Neuron (in vitro differentiated cells): Measurements from ENCODE around the gene NUDT8.
"Not testable (repeated sequence)": the region's sequence is repeated elsewhere in the genome, so short reads cannot be mapped to it uniquely, and the experiment has no call there.

ENCODE experiments used
- H2AFZ ChIP-seq: one replicate; pipeline ENCODE4 v1.6.1; 2013; ENCODE audit warnings: low read depth, mild to moderate bottlenecking, inconsistent platforms, low read length, moderate library complexity
- H3K27me3 ChIP-seq: one replicate; pipeline ENCODE4 v1.6.1; 2013; ENCODE audit warnings: low read length; ENCODE audit not compliant: insufficient read depth
- H3K36me3 ChIP-seq: one replicate; pipeline ENCODE4 v1.6.1; 2013; ENCODE audit warnings: low read length; ENCODE audit not compliant: insufficient read depth
- H3K4me1 ChIP-seq: one replicate; pipeline ENCODE4 v1.6.1; 2013; ENCODE audit warnings: low read length; ENCODE audit not compliant: insufficient read depth
- H3K4me3 ChIP-seq: 2 replicates; pipeline ENCODE4 v1.5.1; 2013; ENCODE audit warnings: mild to moderate bottlenecking, low read length, moderate library complexity
- H3K9me3 ChIP-seq: one replicate; pipeline ENCODE4 v1.6.1; 2013; ENCODE audit warnings: low read length

Gene NUDT8

DNA sequence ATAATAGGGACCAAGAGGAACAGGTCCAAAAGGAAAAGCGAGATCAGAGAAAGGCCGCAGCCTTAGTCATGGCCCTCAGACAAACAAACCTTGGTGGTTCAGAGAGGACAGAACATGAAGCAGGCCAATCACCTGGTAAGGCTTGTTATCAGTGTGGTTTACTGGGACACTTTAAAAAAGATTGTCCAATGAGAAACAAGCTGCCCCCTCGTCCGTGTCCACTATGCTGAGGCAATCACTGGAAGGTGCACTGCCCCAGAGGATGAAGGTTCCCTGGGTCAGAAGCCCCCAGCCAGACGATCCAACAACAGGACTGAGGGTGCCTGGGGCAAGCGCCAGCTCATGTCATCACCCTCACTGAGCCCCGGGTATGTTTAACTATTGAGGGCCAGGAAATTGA, 6.8 kb downstream of the NUDT8 start:
- not testable (repeated sequence) for H3K27me3 ChIP-seq, H3K36me3 ChIP-seq, H3K4me3 ChIP-seq, H2AFZ ChIP-seq, H3K9me3 ChIP-seq, H3K4me1 ChIP-seq

DNA sequence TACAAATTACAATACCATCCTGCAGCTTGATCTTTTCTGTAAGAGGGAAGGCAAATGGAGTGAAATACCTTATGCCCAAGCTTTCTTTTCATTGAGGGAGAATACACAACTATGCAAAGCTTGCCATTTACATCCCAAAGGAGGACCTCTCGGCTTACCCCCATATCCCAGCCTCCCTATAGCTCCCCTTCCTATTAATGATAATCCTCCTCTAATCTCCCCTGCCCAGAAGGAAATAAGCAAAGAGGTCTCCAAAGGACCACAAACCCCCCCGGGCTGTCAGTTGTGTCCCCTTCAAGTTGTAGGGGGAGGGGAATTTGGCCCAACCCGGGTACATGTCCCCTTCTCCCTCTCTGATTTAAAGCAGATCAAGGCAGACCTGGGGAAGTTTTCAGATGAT, 7.8 kb downstream of the NUDT8 start:
- H3K9me3 ChIP-seq, H3K36me3 ChIP-seq, H3K27me3 ChIP-seq, H2AFZ ChIP-seq, H3K4me3 ChIP-seq, H3K4me1 ChIP-seq: not testable (repeated sequence)

DNA sequence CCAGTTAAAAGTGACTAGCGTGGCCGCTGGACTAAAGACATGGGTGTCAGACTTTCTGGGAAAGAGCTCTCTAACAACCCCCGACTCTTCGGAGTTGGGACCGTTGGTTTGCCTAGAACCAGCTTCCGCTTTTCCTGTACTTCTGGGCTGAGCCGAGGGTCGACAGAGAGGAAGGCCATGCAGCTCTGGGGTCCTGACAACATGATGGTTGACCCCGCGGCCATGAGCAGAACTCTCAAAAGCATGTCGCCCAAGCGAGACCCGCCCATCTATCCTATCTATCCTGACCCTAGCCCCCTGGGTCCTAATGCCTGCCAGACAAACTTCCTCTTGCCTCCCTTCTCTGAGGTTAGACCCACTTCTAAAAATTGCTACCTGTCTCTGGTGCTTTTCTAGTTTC, 9.1 kb downstream of the NUDT8 start:
- not testable (repeated sequence) for H3K36me3 ChIP-seq, H3K27me3 ChIP-seq, H3K9me3 ChIP-seq, H3K4me1 ChIP-seq
- peak overlapping the region; percentile 88 for H2AFZ ChIP-seq
- peak overlapping the region; percentile 55 for H3K4me3 ChIP-seq

DNA sequence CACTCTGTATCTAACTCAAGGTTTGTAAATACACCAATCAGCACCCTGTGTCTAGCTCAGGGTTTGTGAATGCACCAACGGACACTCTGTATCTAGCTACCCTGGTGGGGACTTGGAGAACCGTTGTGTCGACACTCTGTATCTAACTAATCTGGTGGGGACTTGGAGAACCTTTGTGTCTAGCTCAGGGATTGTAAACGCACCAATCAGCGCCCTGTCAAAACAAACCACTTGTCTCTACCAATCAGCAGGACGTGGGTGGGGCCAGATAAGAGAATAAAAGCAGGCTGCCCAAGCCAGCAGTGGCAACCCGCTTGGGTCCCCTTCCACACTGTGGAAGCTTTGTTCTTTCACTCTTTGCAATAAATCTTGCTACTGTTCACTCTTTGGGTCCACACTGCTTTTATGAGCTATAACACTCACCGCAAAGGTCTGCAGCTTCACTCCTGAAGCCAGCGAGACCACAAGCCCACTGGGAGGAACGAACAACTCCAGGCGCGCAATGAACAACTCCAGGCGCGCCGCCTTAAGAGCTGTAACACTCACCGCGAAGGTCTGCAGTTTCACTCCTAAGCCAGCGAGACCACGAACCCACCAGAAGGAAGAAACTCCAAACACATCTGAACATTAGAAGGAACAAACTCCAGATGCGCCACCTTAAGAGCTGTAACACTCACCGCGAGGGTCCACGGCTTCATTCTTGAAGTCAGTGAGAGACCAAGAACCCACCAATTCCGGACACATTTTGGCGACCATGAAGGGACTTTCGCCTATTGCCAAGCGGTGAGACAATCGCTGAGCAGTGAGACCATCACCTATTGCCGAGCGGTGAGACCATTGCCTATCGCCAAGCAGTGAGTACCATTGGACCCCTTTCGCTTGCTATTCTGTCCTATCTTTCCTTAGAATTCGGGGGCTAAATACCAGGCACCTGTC, 9.8 kb downstream of the NUDT8 start:
- not testable (repeated sequence) for H3K36me3 ChIP-seq, H3K4me1 ChIP-seq, H3K9me3 ChIP-seq, H3K27me3 ChIP-seq
- Histone ChIP-seq H3K4me3 (peak overlapping the region; percentile 55), H2AFZ (peak overlapping the region; percentile 88)

DNA sequence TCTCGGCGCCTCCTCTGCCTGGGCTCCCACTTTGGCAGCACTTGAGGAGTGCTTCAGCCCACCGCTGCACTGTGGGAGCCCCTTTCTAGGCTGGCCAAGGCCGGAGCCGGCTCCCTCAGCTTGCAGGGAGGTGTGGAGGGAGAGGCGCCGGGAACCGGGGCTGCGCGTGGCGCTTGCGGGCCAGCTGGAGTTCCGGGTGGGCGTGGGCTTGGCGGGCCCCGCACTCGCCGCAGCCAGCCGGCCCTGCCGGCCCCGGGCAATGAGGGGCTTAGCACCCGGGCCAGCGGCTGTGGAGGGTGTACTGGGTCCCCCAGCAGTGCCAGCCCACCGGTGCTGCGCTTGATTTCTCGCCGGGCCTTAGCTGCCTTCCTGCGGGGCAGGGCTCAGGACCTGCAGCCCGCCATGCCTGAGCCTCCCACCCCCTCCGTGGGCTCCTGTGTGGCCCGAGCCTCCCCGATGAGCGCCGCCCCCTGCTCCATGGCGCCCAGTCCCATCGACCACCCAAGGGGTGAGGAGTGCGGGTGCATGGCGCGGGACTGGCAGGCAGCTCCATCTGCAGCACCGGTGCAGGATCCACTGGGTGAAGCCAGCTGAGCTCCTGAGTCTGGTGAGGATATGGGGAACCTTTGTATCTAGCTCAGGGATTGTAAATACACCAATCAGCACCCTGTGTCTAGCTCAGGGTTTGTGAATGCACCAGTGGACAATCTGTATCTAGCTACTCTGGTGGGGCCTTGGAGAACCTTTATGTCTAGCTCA, 10.7 kb downstream of the NUDT8 start:
- H3K4me3 ChIP-seq, H3K4me1 ChIP-seq, H2AFZ ChIP-seq, H3K27me3 ChIP-seq, H3K36me3 ChIP-seq, H3K9me3 ChIP-seq: not testable (repeated sequence)

DNA sequence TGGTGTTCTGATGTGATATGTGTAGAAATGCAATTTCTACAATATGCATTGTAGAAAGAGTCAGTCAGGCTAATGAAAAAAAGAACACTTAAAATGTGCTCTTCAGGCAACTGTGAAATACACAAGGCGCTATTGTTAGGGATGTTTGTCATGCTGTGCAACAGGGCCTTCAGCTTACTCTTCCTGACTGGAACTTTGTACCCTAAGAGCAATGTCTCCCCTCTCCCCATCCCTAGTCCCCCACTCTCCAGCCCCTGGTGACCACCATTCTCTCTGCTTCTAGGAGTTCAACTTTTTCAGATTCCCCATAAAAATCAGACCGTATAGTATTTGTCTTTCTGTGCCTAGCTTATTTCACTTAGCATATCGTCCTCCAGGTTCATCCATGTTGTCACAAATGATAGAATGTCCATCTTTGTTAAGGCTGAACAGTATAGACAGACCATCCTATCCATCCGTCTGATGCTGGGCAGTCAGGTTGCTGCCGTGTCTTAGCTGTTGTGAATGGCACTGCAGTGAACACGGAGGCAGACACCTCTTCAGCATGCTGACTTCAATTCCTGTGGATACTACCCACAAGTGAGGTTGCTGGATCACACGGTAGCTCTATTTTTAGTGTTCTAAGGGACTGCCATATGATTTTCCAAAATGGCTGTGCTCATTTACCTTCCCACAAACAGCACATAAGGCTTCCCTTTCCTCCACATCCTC, 12.3 kb downstream of the NUDT8 start:
- H2AFZ ChIP-seq = no peak overlapping the region
- H3K9me3 ChIP-seq = no peaks in the 10 kb centered on the region
- no peaks in the 10 kb centered on the region for H3K27me3 ChIP-seq
- no peak overlapping the region for H3K4me3 ChIP-seq
- no peaks in the 10 kb centered on the region for H3K4me1 ChIP-seq
- H3K36me3 ChIP-seq = peaks cover 1% of the 10 kb centered on the region

DNA sequence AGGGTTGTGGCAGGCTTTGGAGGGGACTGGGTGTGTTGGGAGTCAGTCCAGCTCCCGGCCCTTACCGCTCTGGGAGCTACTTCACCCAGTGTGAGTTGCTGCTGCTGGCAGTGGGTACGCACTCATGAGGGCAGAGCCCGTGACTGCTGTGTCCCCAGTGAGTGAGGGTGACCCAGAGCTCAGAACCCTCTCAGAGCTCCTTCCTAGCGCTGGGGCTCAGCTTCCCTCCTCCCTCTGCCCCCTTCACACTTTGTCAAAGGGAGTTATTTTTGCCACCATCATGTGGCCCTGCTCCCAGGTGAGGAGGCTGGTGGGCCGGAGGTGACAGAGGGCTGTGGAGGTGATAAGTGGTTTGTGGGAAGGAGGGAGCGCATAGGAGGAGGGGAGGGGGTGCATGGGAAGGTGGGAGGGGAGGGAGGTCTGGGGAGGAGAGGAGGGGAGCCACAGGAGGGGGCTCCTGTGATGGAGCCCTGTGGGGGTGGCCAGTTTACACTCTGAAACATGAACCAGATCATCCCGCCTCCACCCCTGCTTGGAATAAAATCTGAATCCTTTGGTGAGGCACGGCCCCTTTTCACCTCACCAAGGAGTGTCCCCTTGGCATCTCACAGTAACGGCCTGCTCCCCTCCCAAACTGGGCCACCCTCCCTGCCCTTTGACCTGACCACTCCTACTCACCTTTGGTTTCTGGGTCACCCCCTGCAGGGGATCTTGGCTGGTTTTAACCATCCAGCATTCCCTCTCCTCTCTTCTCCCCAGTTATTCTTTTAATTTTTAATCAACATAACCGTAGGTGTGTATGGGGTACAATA, 13.1 kb downstream of the NUDT8 start:
- Histone ChIP-seq H3K27me3 (no peaks in the 10 kb centered on the region), H3K4me1 (no peaks in the 10 kb centered on the region), H3K36me3 (peaks cover 8% of the 10 kb centered on the region), H2AFZ (no peak overlapping the region), H3K4me3 (no peak overlapping the region), H3K9me3 (no peaks in the 10 kb centered on the region)

DNA sequence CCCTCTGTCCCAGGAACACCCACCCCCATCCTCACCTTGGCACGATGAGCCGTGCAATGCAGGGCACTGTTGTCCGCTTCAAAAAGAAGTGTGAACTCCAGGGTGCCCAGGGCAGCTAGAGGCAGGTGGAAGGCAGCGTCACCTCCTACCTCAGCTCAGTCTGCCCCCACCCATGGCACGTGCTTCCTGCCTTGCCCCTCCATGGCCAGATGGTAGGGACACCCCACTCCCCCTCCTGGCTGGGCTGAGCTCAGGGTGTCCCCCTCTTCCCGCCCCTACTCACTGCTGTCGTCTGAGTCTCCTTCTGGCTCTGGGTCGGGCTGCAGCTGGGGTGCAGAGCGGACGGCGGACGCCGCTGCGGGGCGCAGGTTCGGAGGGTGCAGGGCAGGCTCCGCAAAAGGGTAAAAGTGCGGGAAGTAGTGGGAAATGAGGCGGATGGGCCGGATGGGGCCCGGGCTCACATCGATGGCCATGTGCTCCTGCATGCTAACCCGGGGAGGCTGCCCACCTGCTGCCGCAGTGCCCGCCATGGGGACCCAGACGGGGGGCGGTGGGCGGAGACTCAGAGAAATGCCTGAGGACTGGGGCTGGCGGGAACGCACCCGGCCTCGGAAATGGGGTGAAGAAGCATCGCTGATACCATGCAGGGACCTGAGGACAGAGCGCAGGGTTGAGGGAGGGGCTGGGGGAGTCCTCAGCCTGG, 13.9 kb downstream of the NUDT8 start:
- H3K4me1 ChIP-seq = no peaks in the 10 kb centered on the region
- H2AFZ ChIP-seq = no peak overlapping the region
- no peaks in the 10 kb centered on the region for H3K9me3 ChIP-seq
- H3K27me3 ChIP-seq = no peaks in the 10 kb centered on the region
- H3K36me3 ChIP-seq = peaks cover 13% of the 10 kb centered on the region
- H3K4me3 ChIP-seq = no peak overlapping the region

DNA sequence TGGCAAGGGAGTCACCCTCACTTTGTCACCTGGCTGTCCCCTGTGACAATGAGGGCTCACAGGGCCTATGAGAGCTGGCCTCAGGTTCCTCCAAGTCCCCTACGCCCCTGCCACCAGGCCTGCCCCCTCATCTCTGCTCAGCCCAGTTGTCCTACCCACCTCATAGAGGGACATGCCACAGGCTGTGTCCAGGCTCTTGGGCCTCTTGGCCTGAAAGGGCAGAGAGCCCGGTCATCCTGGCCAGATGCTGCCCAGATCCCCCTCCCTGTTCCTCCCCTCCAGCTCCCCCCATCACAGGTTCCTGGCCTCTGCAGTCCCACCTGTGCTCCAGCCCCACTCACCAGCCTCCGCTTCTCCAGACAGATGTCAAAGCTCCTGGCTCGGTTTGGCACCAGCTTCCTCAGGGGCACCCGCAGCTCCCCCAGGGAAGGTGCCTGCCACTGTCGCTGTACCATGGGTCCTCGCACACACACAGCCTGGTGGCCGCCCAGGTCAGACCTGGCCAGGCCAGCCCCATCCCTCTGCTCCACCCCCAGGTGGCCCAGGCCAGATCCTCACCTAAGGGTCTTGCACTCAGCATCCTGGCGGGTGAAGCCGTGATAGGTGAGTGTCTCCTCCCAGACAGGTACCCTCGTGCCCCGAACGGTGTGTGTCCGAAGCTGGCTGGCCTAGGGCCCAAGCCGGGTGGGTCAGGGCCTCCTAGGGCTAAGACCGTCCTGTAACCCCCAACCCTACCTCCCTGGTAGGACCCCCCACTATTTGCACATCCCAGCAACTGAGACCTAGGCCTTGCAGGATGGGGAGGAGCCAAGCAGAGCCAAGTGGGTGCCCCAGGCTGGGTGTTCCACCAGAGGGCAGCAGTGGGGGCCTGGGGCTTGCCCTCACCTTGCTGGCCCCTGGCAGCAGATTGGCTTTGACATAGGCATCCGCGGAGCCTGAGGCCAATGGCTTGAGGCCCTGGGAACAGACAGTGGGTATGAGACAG, 14.7 kb downstream of the NUDT8 start:
- H3K36me3 ChIP-seq = peaks cover 20% of the 10 kb centered on the region
- no peak overlapping the region for H2AFZ ChIP-seq
- no peaks in the 10 kb centered on the region for H3K9me3 ChIP-seq
- H3K27me3 ChIP-seq = no peaks in the 10 kb centered on the region
- no peaks in the 10 kb centered on the region for H3K4me1 ChIP-seq
- no peak overlapping the region for H3K4me3 ChIP-seq

DNA sequence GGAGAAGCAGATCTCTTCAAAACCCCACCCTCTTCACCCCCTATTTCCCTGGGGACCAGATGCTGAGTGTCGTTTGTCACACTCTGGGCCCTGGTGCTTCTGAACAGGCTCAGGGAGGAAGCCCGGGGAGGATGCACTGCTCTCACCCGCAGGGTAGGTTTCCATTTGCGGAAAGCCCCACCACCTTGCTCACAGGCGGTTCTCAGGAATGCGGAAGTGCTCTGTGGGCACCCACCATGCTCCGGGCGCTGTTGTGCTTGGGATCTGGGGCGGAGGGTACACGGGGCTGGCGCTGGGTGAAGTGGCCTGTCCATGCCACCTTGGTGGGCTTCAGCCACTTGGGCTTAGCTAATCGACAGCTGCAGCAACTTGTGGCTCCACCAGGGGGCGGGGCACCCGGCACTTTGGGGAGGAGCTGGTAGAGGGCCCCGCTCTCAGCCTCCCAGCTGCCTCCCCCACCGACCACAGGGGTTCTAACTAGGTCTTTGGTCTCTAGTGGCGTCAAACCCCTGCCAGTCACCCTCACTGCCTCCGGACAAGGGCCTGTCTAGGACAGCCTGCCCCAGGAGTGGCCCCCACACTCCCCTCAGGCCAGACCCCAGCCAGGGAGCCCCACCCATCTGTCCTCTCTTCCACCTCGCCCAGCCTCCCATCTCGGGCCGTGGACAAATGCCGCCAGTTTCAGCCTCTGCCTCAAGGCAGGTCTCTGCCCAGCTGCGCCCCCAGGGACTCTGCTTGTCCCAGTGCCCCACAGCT, 15.6 kb downstream of the NUDT8 start:
- H3K4me1 ChIP-seq = no peaks in the 10 kb centered on the region
- no peak overlapping the region for H2AFZ ChIP-seq
- no peak overlapping the region for H3K4me3 ChIP-seq
- no peaks in the 10 kb centered on the region for H3K9me3 ChIP-seq
- H3K27me3 ChIP-seq = no peaks in the 10 kb centered on the region
- peaks cover 25% of the 10 kb centered on the region for H3K36me3 ChIP-seq
